NCI-H1417 (cell line): ENCODE data around the gene TMOD2.

Experiments used
- DNase-seq, 3 experiments: peaks; one replicate each; lab custom pipeline; 2025; lab: John Stamatoyannopoulos, UW

Gene TMOD2

DNA sequence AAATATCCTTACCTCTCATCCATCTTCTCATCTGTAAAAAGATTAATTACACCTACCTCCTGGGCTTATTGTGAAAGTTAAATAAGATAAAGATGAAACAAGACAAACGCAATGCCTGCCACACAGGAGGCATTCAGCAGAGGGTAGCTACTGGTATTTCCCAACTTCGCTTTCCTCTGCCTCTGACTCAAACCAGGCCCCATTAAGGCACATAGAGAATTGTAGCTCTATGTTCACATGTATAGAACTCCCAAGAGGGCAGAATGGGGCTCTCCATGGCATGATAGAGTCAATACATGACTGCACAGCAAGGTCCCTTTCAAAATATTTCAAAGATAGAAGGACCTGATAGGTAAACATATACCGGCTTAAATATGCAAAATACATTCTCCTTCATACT is 15.3 kb upstream of the TMOD2 start:
- DNase-seq = peak in 1 of 3 experiments; percentile 19

DNA sequence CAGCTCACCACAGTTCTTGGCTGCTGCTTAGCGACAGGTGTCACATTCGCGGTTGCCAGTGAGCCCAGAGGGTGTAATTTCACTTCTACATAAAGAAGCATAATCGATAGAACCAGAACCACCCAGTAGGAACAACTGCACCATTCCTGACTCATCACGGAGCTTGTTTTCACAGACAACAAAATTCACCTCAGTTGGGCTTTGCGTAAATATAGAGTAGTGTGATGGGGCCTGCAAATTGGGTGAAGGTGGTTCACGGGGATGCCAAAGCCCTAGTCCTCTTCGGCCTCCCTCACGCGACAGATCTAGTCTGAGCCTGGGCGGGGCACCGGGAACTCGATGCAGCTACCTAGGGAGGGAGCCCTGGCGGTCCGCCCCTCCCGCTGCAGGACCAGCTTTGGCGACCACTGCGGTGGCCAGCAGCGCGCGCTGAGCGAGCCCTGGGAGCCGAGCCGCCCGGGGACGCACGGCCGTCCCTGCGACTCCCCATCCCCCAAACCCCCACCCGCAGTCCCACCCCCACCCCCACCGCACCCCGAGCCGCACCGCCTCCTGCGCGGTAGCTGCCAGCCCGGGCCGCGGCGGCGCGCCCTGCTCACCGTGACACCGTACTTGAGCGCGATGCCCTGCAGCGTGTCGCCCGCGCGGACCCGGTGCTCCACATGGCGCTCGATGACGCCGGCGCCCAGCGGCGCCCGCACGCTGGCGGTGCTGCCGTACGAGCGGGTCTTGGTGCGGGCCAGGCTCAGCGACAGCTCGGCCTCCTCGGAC is 14.5 kb upstream of the TMOD2 start:
- DNase-seq = peak; percentile 56 to 74 (median 73)

DNA sequence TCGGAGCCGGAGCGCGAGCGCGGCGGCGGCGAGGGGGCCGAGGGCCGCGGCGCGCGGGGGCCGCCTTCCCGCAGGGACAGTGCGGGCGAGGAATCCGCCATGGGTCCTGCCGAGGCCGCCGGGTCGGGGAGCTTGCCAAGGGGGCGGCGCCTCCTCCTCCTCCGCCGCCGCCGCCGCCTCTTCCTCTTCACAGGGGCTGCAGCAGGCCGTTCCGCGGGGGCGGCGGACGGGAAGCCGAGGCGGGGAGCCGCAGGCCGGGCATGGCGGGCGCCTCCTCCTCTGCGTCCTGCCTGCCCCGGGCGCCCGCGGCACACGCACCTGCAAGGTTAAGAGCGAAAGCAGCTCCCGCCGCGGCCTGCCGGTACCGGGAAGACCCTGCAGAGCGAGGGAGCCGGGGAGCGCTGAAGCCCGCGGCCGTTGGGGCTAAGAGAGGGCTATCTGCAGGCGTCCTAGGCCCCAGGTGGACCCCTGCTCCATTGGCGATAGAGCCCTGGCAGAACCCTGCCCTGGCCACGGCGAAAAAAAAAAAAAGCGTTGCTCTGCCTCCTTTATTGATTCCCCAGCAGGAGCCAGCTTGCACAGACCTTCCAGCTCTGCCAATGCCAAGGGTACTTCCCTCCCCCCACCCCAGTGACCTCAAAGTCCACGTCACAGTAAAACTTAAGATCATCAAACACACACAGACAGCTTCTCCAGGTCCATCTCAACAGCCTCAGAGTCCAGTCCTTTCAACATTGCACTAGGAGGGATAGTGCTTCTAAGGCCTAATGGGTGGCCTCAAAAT is 13.7 kb upstream of the TMOD2 start, which contains the start of gene LYSMD2:
LYSMD2 (minus strand) TSS at position 134 of the 784 bp plus-strand sequence; CDS start at position 101, 33 bp downstream.
- peak; percentile 31 to 75 (median 73) for DNase-seq

DNA sequence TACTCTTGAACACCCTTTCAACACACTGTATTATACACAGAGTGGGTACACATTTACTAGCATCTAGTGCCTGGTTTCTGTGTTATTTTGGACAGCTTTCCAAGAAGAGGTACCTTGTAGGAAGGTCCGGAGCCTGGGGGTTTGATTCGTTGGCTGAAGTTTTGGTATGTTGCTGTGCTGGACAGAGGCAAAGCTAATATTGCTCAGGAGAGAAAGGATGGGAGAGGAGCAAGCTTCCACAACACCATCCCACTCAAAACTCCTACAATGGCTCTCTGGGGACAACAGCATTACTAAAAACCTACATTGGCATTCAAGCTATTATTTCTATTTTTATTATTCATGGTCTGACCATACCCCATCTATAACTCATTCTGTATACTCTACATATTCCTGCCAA is 12.8 kb upstream of the TMOD2 start:
- no peak for DNase-seq

DNA sequence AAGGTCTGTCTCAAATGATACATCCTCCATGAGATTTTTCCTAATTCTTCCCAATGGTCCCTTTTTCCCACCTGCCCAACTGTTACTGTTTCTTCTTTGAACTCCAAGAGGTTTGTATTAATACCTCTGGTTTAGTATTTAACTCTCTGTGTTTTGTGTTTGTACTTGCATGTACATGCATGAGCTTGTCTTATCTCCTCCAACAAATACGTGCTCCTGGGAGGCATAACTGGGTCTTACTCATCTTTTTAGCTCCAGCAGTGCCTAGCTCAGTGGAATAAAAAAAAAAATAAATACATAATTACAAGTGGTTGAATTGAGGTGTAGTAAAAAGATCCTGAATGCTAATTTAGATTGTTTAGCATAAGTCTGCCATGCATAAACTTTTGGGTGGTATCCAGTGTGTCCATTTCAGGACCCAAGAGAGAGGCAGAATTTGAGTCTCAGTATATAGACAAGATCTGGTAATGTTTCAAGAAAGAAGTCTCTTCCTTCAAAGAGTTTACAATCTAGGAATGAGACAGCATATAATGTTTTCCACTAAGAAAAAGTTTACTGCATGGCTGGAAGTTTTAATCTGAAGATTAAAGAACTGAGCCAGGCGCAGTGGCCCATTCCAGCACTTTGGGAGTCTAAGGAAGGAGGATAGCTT is 12.2 kb upstream of the TMOD2 start:
- DNase-seq = no peak

DNA sequence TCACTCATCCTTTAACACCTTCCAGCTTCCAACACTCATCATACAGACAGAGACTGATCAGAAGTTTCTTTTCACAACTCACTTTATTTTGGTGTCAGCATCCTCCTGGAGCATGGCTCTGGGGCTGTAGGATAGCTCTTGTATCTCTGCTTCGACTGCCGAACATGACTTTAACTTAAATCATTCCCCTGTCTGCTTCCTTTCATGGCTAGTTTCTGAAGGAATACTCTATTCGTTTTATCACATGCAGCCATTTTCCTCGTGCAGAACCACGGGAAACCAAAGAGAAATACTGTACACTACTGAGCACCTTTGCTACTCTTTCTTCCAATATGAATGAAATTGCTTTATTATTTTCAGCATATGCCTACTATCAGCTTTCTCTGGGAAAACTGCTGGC is 2.1 kb upstream of the TMOD2 start:
- DNase-seq = no peak

DNA sequence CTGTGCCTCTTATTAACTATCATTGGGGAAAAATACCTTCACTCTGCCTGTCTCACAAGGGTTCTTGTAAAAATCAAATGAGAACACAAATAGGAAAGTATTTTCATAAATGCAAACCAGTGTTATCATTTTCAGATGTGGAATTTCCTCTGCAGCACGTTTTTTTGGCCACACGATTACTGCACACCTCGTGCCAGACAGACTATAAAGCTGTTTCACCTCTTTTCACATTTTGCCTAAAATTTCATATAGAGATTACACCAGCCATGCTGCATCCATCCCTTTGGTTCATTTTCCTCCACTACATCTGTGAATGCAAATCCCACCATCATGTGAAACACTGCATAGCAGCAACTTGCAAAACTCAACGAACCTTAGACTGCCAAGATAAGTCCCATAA is 1.2 kb upstream of the TMOD2 start:
- DNase-seq = no peak

DNA sequence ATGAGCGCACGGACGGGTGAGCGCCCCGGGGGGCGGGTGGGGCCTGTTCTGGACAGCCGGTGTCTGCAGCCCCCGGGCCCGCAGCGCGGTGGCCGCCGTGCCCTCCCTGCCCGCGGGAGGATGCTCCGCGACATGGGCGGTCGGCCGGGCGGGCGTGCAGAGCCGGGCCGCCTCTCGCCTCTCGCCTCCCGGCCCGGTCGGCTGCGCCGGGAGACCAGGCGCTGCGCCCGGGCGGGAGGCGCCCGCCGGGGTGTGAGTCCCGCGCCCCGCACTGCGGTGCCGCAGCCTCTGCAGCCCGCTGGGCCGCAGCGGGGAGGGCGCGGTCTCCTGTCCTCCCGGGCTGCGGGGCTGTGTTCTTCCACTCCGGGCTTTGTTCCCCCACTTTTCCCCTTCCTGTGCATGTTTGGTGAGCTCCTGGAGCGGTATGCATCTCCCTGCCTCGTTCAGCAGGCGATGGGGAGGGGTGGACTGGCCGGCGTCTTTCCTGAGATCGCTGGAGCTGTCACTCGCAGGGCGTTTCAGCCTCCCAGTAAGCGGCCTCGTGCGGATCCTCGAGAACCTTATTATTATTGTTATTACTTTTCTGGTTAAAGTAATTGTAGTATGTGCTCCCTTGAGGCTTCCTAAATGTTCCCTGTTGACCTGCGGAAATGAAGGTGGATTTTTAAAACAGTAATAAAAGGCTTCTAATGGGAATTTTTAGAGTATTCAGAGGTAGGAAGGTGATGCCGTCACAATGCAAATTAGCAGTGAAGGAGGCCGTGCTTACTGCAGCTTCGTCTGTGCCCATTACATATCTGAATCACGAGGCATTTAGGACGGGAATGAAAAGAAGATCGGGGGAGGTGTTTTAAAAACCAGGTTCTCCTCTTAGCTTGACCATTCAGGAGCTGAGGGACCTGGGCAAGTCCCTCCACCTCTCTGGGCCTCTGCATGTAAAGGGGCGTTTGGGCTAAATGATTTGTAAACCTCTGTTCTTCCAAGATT is 593 bp downstream of the TMOD2 start:
- DNase-seq = peak; percentile 25 to 82 (median 70)

DNA sequence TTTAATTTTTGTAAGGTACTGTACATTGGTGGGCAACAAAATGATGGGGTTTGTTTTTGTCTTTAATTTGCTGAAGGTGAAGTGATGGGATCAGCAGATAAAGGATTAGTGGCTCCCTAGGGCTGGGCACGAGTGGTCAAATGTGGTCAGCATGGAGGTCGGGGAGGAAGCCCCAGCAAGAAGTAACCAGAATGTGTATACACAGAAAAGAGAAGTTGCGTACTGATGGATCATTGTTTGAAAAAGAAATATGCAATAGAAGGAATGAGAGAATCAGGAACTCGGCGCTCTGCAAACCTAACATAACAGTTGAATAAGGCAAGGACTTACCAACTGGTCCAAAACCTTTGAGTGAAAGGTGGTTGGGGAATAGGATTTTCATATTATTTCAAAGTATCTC is 1.5 kb downstream of the TMOD2 start:
- DNase-seq = no peak

DNA sequence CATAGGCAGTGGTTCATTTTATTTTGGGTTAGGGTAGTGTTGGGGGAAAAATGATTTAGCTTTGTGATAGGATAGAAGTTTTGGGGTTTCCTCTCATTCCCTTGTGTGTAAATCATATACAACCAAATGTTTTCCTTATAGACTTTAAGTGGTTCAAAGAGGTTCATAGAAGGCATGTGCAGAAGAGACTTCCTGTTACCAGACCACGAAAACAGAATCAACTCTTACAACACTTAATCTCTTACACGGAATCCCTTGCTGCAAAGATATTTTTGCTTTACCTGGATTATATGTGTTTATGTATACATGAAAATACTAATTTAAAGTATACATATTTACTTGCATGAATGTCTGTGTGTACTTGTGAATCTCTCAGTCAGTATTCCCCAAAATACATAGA is 2.9 kb downstream of the TMOD2 start:
- DNase-seq = no peak

DNA sequence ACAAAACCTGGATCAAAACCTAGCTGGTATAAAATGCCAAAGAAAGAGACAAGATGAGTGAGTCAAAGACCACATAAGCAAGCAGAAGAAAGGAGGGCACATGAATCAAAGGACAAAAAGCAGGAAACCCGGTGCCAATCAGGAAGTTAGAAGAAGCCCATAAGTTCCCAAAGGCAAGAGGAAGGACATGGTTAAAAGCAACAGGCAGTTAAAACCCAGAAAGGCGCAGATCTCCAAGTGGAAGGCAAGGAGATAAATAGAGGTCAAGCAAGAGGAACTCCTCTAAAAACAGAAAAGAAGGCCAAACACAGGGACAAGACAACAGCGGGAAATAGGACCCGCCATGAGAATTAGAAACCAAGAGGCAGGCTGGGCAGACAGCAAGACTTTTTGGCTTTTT is 4.4 kb downstream of the TMOD2 start:
- DNase-seq = no peak

DNA sequence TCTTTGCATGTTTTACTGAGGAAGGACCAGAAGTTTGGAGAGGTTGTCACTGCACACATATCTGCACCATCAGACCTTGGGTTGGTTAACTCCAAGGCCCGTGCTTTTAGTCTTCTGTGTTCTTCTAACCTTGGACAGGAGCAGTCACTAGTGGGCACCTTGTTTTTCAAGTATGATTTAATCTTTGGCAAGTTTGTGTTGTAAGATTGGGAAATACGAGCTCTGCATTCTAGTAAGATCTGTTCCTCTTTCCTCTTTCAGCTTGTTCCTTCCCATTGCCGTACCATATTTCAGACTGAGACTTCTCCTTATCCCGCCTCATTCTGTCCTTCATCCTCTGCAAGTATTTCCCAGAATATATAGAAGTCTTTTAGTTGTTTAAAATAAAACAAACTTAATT is 5.1 kb downstream of the TMOD2 start:
- no peak for DNase-seq

DNA sequence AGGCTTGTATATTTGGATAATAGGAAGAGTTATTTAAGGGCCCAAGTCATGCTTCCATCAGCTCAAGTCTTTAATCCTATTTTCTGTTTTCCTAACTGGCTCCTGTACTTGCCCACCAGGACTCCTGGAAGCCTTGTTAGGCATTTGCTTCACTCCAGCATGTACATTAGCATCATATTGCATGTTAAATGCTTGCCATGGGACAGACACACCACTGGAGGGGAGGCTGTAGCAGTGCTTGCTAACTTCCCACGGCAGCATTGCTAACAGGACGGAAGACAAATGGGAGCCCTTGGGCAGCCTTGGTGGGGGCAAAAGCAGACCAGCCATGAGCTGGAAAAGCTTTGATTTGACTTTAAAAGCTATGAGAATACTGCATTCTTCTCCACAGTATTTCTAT is 6.1 kb downstream of the TMOD2 start:
- no peak for DNase-seq

DNA sequence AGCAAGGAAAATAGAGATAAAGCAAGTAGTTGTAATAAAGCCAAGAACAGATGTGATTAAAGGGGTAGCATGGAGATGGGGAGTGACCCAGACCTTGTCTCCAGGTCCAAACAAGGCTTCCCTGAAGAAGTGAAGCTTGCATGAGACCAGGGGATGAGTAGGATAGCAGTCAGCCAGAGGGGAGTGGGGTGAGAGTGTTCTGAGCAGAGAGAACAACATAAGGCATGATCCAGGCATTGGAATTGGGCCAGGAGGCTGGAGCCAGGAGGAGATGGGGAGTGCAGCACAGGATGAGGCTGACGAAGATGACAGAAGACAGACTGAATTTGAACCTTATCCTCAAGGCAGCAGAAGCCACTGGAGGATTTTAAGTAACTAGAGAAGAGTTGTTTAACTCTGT is 7.2 kb downstream of the TMOD2 start:
- no peak for DNase-seq

DNA sequence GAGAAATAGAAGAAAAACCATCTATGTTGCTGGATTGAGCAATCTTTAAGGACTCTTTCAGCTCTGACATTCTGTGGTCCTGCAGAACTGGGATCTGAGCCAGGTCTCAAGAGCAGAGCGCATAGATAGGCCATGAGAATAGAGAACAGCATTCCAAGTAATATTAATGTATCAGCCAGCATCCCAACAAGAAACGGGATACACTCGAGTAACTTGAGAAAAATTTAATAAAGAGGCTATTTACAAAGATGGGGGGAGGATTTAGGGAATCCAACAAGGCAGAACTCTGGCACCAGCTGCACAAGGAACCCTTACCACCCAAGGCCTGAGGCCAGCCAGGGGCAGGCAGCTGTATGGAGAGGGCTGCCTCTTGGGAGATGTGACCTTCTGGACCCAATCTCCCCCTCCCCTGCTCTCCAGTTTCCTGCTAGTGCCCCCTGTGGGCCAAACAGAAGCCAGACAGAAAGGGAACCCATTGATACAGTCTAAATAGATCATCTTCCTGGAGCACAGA is 8.2 kb downstream of the TMOD2 start:
- peak in 1 of 3 experiments; percentile 5 for DNase-seq

DNA sequence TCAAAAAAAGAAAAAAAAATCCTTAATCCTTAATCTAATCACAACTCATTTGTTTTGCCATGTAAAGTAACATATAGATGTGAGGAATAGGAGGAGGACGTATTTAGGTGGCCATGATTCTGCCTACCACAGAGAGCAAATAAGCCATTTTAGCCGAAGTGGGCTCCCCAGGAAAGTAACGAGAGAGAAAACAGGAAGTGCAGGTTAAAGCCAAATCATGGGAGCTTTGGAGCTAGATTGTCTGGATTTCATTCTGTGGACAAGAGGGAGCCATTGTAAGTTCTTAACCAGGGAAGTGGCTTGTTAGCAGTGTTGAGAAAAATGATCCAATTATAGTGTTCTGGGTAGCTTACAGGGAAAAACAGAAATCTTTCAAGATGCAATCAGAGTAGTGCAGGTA is 9.4 kb downstream of the TMOD2 start:
- peak in 1 of 3 experiments; percentile 22 for DNase-seq

DNA sequence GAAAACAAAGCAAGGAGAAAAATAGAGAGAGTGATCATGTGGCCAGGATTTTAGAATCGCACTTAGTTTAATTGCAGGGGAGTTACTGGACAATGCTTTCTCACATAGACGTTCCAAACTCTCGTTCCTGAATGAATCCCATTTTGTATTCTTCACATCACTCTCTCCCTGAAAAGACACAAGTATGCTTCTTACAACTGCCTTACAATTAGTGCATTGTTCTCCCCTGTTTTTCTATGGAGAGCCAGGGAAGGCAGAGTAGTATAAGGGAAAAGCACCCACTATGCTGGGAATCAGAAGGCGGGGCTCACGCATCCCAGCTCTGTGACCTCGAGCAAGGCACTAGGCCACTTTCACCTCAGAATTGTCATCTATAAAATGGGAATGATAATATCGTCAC is 14.4 kb downstream of the TMOD2 start:
- DNase-seq = no peak

DNA sequence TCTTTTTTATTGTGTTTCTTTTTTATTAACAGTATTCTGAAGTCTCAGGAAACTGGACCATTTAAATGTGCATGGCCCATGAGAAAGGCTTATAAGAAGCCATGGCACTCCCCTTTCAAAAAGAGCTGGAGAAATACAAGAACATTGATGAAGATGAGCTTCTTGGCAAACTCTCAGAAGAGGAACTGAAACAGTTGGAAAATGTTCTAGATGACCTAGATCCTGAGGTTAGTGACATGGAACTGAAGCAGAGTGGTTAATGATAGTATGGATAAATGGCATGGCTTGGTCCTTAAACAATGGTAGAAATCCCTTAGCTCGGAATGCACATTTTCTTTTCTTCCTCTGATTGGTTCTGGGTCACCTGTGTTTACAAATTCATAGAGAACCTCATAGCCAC is 14.9 kb downstream of the TMOD2 start:
- DNase-seq = no peak

DNA sequence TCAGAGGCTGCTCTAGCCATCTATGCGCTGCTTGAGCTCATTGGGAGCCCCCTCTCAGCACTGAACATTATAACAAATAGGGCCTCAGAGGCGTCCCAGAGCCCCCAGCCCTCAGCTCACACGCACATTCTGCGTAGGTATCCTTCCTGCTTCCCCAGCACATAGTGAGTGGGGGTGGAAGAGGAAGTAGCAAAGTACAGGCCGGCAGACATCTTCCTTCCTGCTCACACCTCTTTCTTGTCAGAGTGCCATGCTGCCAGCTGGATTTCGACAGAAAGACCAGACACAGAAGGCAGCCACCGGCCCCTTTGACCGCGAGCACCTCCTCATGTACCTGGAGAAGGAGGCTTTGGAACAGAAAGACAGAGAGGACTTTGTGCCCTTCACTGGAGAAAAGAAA is 16.6 kb downstream of the TMOD2 start:
- DNase-seq = no peak

DNA sequence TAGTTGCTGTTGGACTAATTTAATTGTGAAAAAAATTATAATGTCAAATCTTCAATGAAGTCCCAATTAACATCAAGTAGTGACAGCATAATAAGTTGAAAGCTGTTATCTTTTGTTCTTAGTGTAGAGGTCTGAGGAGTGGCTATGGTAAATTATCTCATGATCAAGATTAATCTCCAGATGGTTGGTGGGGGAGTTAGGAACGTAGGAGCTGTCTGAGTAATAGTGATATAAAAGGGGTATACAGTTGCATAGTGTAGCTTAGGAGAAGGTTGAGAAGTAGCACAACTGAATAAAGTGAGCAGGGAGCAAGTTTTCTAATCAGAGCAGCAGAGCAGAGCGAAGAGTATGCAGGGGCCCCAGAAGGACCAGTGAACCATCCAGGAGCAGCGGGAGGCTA is 19.5 kb downstream of the TMOD2 start:
- no peak for DNase-seq

DNA sequence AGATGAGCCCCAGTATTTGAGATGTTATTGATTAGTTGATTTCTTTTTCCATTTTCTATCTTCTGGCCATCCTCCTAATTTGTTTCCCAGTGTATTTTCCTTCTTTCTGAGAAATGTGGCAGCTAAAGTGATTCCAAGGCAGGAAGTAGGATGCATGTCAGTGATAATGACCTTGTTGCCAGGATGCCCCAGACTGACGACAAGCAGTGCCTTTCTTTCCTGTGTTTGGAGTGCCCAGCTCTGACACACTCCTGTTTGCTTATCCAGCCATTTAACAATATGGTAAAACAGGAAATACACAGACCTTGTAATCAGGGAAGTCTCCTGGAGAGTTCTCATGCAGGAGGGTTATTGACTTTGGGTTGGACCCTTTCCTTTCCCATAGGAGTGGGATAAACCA is 20.4 kb downstream of the TMOD2 start:
- peak in 2 of 3 experiments; percentile 51 to 79 for DNase-seq
